ENCODE measurements around the gene CCDC87.

GRCh38 chr11:66549696-66550095 lies 43.2 kb downstream of the CCDC87 start:
- no peak for TF ChIP-seq CTCF (IDR thresholded peaks at IDR 0.05; ENCODE audit: low read depth, low read length, missing input control)
- TF ChIP-seq FOXA1 (IDR thresholded peaks at IDR 0.05): no peak
- TF ChIP-seq REST (IDR thresholded peaks at IDR 0.05): no peak
- no peak for TF ChIP-seq RXRA (IDR thresholded peaks at IDR 0.05)
- no peak for TF ChIP-seq EGR1 (IDR thresholded peaks at IDR 0.05; ENCODE audit: low read depth in 2 of 2)
- no peak for TF ChIP-seq MAX (IDR thresholded peaks at IDR 0.05)
- no peak for TF ChIP-seq HNF4G (IDR thresholded peaks at IDR 0.05)
- TF ChIP-seq ATF3 (IDR thresholded peaks at IDR 0.05): no peak

Measured in liver (tissue), 3 donors.